Stimulated activated CD8-positive, alpha-beta memory T cell treated with anti-CD3 and anti-CD28 coated beads, Interleukin-12 subunit alpha, Interleukin-12 subunit beta, amount 100 ng/mL, for 24 hours (primary cell): ENCODE data around the gene CLDN15.
A peak's percentile ranks its signal among the peaks of the same experiment; 100 is the strongest.
"Not testable (repeated sequence)": the region's sequence is repeated elsewhere in the genome, so short reads cannot be mapped to it uniquely, and the experiment has no call there.

Source experiments
- DNase-seq: peaks from one replicate; pipeline ENCODE4 v3.0.0-alpha.2; 2020; ENCODE audit errors: extremely low read depth

The CLDN15 gene

DNA sequence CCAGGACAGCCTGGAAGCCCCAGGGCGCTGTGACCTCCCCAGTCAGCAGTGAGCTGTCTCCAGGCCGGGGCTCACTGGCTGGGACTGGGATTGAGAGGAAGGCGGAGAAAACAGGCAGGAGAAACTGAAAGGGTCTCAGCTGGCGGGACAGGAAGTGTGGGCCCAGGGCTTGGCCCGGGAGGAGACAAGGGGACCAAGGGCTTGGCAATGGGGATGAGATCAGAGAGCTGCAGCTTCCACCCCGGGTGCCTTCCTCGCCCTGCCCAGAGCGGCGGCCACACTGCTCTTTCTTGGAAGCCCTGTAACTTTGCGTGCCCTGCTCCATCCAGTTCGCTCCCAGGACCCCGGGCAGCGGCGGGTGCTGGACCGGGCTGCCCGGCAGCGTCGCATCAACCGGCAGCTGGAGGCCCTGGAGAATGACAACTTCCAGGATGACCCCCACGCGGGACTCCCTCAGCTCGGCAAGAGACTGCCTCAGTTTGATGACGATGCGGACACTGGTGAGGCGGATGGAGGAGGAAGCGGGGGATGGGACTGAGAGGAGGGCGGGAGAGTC is 15.2 kb downstream of the CLDN15 start:
- no peak for DNase-seq

DNA sequence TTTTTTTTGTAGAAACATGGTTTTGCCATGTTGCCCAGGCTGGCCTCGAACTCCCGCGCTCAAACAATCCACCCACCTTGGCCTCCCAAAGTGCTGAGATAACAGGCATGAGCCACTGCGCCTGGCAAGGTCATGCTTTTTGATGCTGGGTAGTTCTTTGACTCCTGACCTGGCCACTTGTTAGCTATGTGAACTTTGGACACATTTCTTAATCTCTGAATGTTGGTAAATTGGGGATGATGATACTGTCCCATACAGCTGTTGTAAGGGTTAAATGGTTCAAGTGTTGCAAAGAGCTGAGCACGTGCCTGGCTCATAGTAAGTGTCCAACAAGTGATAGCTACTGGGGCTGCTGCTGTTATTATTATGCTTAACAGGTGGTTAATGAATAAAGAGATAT is 17.3 kb downstream of the CLDN15 start:
- no peak for DNase-seq

DNA sequence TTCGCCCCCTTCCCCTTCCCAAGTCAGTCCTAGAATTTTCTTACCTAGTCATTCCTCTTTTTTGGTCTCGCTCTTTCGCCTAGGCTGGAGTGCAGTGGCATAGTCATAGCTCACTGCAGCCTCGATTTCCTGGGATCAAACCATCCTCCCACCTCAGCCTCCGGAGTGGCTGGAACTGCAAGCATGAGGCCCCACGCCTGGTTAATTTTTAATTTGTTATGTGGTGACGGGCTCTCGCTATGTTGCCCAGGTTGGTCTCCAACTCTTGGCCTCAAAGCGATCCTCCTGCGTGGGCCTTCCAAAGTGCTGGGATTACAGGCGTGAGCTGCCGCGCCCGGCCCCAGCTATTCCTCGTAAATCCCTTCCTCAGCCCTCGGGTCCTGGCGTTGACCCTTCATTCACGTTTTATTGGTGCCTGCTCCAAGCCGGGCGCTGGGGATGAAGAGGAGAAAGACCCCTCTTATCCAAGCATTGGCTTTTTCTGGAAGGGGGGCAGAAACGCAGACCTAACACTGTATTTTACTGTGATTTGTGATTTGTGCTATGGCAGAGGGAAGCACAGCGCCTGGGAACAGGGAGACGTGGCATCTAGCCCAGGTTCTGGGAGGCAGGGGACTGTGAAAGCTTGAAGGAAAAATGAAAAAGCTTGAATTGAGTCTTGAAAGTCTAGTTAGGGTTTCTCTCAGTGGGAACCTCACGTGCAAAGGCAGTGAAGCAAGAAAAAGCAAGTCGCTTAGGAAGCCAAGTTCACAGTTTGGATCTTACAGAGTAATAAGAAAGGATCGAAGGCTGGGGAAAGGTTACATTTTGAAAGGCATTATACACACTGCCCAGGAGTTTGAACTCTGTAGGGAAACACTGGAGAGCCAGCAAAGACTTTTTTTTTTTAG is 19.1 kb downstream of the CLDN15 start:
- no peak for DNase-seq

DNA sequence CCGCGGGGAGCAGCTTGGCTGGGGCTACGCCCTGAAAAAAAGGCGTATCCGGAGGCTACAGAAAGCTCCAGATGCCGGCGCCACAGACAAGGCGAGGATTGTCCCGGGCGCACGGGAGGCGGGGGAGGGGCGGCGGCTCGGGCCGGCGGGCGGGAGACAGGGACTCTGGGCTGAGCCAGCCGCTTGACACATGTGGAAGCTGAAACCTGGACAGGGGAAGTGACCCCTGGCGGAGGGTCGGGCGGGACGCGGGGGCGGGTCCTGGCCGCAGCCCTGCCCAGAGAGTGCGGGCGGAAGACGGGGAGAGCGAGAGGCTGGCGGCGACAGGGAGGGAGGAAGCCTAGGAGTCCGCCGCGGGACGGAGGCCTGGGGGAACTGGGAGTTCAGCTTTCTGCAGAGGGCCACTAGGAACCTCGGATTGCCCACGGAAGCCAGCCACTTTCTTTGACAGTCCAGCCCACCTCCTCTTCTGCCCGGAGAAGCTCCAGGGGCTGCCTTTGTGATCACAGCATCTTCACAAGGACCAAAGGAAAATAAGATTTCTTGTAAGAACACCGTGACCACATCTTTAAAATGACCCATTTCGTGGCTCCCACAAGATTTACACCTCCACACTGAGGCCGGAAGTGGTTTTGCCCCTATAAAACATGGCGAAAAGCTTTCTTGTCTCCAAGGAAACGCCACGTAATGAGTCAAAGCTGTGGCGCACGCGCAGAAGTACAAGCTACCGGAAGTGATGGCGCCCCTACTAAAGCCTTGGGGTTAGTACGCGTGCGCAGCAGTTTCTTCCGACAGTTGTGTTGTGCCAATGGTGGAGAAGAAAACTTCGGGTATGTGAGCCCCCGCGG is 20.0 kb downstream of the CLDN15 start, which contains the start of the genes PLOD3 and ZNHIT1:
Gene PLOD3 (minus strand): TSS at position 194 of the 848 bp plus-strand sequence. CDS start 307 bp downstream, outside the sequence.
Gene ZNHIT1 (plus strand): TSS at position 778 of the 848 bp plus-strand sequence. CDS start 31 bp downstream, at position 809.
- DNase-seq, result peak; percentile 85

DNA sequence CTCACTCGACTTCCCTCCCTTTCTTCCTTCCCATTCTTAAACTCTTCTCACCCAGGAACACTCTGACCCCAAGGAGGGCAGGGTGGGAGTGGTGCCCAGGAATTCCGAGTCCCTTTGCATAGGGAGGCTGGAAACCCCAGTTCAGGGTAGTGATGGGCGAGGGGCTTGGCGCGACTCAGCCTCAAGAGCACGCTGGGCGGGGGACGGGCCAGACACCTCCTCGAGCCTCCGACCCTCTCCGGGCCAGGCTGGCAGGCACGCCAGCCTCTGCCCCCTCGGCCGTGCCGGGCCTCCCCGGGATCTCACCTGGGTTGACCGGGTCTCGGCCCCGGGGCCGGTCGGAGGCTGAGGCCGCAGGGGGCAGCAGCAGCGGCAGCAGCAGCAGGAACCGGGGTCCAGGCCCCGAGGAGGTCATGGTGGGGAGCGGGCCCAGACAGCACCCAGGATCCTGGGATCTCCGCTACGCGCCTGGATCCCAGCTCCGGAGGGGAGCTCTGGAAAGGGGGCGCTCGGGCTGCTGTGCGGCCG is 20.7 kb downstream of the CLDN15 start:
- DNase-seq, result no peak

DNA sequence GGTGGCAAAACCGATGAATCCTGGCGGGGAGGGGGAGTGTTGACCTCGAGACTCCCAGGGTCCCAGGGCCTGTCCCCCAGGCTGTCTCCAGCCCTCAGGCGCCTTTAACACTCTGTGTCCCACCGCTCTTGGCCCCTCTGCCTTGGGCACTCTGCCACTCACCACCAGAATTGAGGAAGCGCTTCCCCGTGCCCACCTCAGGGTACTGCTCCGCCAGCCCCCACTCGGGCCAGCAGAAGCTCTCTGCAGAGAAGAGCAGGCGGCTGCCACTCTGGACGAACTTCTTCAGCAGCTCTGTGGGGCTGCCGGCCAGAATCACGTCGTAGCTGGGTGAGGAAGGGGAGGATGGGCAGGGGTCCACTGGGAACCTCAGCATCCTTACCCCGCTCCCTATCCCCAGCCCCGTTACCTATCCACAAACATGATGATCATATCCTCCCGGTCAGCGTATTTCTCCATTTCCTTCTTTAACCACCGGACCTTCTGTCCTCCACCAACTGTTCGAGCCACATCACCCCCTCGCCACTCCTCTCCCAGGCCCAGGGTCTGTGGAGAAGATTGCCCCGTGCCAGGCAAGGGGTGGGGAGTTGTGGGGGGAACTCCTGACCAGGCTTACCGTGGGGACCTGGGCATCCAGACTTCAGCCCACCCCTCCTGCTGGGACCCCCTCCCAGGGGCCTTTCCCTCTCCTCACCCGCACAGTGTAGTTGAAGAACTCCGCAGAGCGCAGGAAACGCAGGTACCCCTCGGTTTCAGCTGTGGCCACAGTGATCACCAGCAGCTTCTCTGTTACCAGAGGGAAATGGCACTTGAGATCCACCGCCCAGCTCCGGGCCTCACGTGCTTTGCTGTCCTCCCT is 21.4 kb downstream of the CLDN15 start:
- DNase-seq, result no peak

DNA sequence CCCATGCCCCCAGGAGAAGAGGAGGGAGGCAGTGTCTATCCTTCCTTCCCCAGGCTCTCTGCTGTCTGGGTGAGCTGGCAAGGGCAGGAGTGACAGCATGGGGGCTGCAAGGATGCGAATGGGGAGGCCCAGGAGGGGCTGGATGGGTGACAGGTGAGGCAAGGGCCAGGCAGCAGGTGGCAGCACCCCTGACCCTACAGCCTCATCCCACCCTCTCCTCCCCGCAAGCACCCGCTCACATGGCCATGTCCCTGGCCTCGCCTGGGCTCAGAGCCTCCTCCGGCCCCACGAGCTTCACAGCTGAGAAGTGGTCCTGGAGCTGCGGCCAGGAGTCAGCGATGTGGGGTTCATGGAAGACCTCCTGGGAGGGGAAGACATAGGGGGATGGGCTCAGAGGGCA is 25.6 kb downstream of the CLDN15 start:
- no peak for DNase-seq

DNA sequence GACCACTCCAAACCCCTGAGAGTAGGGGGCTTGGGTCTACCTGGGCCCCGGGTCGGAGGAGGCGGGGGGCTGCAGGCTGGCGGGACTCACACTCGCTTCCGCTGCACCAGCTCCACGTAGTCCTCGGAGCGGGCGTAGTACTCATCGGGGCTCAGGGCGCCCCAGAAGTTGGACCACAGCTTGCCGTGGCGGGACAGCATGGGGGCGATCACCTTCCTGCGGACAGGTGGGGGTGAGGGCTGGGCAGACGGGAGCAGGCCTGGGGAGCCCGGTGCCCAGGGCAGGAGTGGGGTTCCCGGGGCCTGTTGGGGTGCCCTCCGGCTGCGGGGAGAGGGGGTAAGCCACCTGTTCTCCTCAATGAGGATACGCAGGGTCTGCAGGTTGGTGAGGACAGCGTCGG is 26.1 kb downstream of the CLDN15 start:
- DNase-seq, result no peak

DNA sequence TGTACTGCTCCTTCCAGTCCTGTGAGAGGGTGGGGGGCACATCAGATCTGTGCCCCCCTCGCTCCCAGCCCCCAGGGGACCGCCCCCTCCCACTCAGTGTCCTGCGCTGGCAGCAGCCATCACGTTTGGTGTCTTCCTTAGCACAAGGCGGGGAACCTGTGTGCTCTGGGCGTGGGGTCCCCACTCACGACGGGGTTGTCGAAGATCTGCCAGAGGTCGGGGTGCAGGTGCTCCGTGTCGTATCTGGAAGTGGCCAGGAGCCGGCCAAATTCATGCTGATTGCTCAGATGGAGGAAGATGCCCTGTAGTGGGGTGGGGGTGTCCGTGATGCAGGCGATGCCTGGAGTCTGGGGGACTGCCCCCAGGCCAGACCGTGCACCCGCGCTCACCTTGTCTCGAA is 27.5 kb downstream of the CLDN15 start:
- DNase-seq, result no peak

DNA sequence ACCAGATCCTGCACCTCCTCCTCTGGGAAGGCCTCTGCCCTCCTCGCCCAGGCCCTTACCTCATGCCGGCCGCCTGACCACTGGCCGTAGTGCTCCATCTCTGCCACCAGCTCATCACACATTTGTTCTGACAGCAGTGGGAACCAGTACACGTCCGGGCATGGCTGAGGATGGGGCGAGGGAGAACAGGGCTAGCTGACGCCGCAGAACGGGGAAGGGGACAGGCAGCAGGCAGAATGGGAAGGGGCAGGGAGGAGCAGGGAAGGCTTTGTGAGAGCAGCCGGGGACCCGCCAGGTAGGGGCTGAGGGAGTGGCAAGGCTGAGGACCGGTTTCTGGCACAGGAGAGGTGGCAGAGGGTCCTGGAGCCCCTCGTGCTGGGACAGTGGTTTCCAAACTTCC is 28.8 kb downstream of the CLDN15 start:
- no peak for DNase-seq

DNA sequence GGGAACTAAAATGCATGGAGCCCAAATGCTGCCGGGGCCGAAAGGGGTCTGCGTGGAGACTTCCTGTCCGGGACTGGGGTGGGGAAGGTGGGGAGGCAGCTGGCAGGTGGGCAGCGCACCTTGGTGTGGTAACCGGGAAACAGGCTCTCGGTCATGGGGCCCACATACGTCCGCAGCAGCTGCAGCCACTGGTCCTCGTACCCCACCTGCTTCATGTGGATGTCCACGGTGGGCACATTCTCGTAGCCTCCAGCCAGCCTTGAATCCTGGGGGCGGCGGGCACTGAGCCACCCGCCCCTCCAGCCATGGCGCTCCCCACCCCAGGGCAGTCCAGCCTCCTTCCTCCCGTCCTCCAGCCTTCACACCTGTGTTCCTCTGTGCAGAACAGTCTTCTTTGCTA is 30.1 kb downstream of the CLDN15 start:
- no peak for DNase-seq

DNA sequence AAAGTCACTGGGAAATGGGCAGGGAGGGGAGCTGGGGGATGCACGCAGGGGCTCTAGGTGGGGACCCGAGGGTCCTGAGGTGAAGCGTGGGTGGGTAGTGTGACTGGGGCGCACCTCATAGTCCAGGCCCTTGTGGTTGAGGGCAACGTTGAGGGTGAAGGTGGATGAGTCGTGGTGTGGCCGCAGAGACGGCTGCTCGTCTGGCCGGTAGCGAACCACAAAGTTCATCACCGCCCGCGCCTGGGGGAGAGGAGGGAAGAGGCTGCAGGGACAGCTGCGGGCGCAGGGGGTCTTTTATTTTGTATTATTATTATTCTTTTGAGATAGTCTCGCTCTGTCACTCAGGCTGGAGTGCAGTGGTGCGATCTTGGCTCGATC is 30.9 kb downstream of the CLDN15 start:
- no peak for DNase-seq

DNA sequence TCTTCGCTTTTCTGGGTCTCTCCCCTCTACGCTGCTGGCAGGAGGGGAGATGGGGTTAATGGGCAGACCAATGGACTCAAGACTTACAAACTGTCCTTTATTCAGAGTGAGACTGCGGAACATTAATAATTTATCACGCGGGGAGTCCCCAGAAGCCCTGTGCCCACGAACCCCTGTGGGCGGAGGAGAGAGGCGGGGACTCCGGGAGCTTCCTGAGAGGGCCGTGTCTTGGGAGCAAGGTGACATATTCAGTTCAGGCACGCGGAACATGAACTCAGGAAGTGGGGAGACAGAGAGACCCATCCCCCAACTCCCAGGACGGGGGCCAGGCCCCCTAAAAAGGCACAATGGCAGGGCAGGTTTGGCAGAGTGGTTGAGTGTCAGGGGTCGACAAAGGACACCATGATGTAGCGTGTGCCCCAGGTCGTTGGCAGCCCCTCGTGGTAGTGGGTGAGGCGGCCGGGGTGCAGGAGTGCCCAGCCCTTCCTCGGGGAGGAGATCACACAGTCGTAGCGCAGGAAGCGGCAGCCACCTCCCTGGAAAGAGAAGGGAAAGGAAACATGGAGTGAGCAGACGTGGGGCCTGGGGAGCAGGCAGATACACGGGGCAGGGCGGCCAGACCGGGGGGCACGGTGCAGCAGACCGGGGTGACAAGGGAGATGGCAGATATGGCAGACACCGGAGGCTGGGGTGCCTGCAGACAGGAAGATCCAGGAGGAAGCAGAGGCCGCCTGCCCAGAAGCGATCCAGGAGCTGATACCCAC is 31.5 kb downstream of the CLDN15 start:
- no peak for DNase-seq

DNA sequence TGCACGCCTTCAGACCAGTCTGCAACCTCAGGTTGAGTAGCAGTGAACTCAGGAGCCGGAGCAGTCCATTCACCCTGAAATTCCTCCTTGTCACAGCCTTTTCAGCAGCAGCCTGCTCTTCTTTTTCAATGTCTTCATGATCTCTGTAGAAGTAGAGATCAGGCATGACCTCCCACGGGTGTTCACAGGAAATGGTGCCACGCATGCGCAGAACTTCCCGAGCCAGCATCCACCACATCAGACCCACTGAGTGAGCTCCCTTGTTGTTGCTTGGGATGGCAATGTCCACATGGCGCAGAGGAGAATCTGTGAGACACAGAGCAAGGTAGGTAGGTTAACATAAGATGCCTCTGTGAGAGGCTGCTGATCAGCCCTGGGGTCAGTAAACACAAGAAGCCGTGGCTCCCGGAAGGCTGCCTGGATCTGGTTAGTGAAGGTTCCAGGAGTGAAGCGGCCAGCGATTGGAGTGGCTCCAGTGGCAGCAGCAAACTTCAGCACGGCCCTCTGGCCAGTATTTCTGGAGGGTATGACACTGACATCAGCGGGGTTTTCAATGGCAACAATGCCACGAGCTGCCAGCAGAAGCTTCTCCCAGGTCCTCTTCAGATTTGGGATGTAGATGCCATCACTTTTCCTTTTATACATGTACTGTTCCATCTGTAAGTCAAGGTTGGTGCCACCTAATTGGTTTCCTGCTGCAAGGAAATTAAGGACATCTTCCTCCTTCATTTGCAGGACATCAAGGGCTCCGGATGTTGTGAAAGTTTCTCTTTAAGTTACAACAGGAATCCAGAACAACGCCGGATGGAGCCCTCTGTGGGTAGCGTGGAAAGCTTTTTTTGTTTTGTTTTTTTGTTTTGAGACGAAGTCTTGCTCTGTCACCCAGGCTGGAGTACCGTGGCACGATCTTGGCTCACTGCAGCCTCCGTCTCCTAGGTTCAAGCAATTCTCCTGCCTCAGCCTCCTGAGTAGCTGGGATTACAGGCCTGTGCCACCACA is 33.6 kb downstream of the CLDN15 start:
- DNase-seq, result not testable (repeated sequence)

DNA sequence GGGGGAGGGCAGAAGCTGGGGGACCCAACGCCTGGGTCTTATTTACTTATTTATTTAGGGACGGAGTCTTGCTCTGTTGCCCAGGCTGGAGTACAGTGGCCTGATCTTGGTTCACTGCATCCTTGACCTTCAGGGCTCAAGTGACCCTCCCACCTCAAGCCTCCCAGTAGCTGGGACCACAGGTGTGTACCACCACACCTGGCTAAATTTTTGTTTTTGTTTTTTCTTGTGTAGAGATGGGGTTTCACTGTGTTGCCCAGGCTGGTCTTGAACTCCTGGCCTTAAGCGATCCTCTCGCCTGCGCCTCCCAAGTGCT is 35.0 kb downstream of the CLDN15 start:
- no peak for DNase-seq

DNA sequence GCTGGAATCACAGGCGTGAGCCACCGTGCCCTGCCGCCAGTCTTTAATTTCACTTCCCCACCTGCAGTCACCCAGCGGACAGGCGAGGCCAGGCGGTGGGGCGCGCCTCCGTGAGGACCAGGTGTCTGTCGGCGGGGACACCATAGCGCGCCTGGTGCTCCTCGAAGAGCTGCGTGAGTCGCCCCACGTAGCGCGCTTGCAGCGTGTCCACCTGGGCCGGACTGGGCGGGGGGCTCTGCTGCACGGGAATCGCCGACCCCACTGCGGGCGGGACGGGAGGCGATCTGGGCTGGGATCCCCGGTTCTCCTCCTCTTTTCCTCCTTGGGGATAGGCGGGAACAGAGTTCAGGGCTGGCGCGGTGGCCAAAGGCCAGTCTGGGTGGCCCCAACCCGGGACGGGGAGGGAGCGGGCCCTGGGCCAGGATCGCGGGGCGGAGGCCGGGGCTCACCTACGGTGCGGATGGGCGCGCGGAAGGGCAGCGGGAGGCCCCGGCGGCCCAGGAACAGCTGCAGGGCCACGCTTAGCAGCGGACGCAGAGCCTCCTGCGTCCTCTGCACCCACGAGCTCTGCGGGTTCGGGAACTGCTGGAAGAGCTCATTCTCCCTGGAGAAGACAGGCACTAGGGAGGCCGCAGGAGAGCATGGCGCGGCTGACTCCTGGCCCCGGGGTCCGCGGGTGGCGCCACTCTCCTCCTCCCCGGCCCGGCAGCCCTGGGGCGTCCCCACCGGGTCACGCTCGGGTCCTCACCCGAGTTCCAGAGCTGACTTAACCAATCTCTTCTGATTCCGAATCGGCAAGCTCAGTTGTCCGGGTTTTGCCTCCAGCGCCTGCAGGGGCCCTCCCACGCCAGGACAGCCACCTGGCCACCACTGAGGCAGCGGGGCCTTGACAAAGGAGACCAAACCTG is 35.7 kb downstream of the CLDN15 start:
- no peak for DNase-seq

DNA sequence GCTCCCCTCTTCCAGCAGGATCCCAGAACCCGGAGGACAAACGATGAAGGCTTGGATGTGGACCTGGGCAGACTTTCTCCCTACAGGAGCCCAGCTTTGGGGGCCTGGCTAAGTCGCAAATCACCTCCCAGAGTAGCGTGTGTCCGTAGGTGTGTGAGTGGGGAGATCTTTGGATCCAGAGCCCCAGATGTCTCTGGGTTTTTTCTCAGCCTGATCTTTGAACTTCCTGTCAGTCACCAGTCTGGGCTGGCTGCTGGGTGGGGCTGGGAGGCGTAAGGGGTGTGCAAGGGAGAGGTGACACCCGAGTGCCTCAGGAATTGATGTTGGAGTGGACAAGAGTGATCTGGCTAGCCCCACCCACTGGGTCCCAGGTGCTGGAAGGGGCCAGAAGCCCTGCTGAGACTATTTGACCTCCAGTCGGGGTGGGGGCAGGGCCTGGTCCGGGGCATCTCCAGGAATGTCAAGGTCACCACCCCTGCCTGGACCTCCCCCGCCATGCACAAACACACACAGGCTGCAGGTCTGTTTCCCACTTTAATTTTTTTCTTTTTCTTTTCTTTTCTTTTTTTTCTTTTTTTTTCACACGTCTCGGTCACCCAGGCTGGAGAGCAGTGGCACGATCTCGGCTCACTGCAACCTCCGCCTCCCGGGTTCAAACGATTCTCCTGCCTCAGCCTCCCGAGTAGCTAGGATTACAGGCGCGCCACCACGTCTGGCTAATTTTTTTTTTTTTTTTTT is 36.6 kb downstream of the CLDN15 start, which contains the start of gene MOGAT3:
Gene MOGAT3 (minus strand): TSS at position 175 of the 738 bp plus-strand sequence. CDS start 182 bp downstream, outside the sequence.
- no peak for DNase-seq
